NK-92 treated with Interleukin-12 subunit alpha and Interleukin-12 subunit beta, amount 100 ng/mL, for 24 hours (cell line): Measurements from ENCODE around the gene ZFYVE28.
"Not testable (repeated sequence)": the region's sequence is repeated elsewhere in the genome, so short reads cannot be mapped to it uniquely, and the experiment has no call there.

ENCODE experiments used
- DNase-seq: peaks from one replicate; lab custom pipeline; 2025; lab: John Stamatoyannopoulos, UW

Gene ZFYVE28

DNA sequence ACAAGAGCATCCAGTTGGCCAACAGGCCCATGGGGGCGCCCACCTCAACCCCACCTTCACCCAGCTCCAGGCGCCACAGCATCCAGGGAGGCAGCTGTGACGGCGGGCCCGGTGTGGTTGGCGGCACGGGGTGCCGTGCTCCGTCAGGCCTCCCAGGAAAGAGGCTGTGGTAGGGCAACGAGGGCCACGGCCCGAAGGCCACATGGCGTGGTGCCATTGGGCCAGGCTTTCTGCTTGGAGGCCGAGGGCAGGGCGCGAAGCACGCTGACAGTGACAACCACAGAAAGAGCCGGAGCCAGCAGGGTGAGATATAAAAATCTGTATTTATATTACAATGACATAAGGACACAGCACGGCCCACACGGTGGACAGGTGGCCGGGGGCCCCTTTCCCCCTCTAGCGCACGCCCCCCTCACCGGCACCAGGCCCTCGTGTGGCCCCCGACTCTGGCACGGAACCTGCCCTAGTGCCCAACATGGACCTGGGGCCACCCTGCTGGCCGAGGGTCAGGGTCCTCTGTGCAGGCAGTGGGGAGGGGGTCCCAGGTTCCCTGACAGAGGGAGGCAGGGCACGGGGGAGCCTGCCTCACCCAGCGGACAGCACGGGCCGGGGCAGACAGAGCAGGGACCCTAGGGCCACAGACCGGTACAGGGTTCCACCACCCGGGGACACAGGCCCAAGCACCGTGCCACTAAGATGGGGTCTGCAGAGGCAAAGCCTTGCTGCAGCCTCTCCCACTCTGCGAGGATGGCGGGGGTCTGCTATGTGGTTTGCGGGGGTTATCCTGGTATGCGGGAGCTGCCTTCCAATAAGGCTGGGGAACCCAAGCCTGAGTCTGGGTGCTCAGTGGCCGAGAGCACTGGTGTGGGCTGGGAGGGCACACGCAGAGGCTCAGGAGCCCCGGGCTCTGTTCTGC, 171.1 kb downstream of the ZFYVE28 start:
- no peak for DNase-seq

- no peak for DNase-seq
These were observed 171.9 kb downstream of the ZFYVE28 start for GRCh38 chr4:2246384-2247127.

GRCh38 chr4:2245787-2246275, 172.6 kb downstream of the ZFYVE28 start:
- DNase-seq: no peak

GRCh38 chr4:2245057-2245786, 173.2 kb downstream of the ZFYVE28 start:
- DNase-seq: no peak

DNA sequence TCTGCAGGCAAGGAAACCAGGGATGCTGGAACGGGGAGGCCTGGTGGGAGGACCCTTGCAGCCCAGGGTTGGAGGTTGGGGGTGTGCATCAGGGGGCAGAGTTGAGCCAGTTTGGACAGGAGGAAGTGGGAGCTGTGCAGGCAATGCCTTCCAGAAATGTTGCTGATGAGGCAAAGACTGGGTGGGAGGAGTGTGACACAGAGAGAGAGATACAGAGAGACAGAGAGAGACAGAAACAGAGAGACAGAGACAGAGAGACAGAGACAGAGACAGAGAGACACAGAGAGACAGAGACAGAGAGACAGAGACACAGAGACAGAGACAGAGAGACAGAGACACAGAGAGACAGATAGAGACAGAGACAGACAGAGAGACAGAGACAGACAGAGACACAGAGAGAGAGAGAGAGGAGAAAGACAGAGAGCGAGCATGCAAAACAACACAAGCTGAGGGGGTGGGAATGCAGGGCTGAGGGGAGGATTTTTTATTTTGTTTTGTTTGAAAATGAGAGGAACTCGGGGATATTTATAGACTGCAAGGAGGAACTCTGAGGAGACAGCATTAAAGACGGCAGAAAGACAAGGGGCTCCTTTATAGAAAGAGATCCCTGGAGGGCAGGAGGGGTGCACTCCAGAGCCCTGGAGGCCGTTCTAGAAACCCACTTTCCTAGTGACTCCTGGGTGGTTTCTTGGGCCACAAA, 174.6 kb downstream of the ZFYVE28 start:
- DNase-seq: no peak

DNA sequence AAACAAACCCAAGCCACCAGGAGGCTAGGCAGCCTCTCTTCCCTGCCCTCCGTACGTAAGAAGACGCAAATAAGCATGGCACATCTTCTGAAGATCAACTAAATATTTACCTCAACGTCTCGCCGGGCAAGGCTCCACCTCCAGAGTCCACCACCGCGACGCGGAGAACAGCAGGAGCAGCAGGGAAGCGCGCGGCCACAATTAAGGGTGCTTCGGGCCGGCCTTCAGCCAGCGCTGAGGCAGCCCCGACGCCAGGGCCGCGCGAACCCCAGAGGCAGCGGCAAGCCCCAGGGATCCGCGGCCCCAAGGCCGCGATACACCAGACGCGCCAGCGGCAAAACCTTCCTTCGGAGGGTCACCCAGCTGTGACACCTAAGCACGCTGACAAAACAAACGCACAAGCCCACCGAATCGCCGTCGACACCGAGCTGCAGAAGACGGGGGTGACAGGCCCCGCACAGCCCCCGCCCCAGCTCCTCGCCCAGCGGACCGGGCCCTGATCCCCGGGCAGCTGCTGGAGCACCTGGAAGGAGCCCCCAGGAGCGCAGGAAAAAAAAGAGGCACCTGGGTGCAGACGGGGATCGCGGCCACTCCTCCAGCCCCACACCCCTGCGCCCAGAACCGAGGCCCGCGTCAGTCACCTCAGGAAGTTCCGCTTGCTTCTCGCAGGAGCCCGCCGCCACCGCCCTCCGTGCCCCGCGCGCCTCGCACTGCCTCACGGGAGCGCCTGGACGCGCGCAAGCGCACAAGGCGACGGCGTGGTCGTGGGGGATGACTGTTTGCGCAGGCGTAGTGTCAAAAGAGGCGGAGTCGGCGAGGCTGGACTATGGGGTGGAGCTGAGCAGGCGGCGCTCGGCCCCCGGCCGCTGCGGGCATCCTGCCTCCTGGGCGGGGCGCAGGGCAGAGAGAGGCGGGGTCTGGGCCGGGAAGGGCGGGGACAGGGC, 176.8 kb downstream of the ZFYVE28 start, which contains the start of the genes HAUS3 and POLN:
TSS of gene HAUS3 (minus strand) at position 712 of the 944 bp plus-strand sequence. CDS start 1,175 bp downstream, outside the sequence.
TSS of gene POLN (minus strand) at position 712 of the 944 bp plus-strand sequence. CDS start 12,890 bp downstream, outside the sequence.
- peak; percentile 98 for DNase-seq

- no peak for DNase-seq
These were observed 177.4 kb downstream of the ZFYVE28 start for GRCh38 chr4:2241003-2241402.

- DNase-seq: no peak
These were observed 181.3 kb downstream of the ZFYVE28 start for GRCh38 chr4:2236944-2237666.

DNA sequence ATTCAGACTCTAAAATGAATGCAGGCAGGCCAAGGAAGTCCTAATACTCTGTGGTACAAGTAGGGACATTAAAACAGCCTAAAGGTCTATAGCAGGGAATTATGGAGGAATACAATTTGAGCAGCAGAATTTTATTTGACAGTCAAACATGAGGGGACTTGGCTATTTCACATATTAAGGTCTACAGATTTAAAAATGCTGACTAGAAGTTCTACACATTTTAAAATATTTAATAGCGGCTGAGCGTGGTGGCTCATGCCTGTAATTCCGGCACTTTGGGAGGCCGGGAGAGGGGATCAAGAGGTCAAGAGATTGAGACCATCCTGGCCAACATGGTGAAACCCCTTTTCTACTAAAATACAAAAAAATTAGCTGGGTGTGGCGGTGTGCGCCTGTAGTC, 187.4 kb downstream of the ZFYVE28 start:
- no peak for DNase-seq

- DNase-seq: no peak
These were observed 192.2 kb downstream of the ZFYVE28 start for GRCh38 chr4:2226261-2226660.

- DNase-seq: no peak
These were observed 195.6 kb downstream of the ZFYVE28 start for GRCh38 chr4:2222838-2223237.

- DNase-seq: not testable (repeated sequence)
These were observed 197.1 kb downstream of the ZFYVE28 start for GRCh38 chr4:2221378-2221777.

DNA sequence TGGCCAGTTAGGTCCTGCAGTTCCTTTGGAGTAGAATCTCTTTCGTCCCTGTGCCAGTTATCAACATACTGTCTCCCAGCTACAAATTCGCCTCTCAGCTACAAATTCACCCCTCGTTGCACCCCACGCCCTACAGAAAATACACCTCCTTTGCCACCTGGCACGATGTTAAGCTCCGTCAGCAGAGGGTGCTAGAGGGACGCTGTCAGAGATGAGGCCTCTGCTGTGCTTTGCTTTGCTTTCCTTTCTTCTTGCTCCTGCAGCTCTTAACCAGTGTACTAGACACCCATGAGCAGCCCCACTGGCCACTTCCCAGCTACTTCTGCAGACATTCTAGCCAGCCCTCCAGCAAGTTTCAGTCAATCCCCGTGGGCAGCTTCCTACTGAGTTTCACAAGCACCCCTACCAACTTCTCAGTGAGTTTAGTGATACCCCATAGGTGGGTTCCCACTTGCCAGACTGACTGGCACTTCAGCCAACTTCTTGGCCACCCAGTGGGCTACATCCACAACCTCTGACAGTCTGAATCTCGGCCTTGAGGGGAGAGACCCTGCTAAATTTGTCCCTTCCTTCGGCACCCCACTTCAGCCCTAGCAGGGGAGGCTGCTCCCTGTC, 198.3 kb downstream of the ZFYVE28 start:
- peak; percentile 37 for DNase-seq
